ENCODE measurements around the gene MAPKAPK5. TPM values are rescaled to one million over a fixed set of nuclear protein-coding genes. Genes with fewer than 3 reads are reported as not detected.

MAPKAPK5 gene
- total RNA-seq, 1 donor from 2014 or later: 61.2 TPM

- peaks cover 7% of the 10 kb centered on the region for H3K4me1 Mint-ChIP-seq
- H3K36me3 Mint-ChIP-seq (ENCODE audit: low read depth): peaks cover 19% of the 10 kb centered on the region
- DNase-seq (no peak), ATAC-seq (ENCODE audit: low read depth) (no peak)
- H3K27ac Mint-ChIP-seq: no peak overlapping the region
- no peak overlapping the region for H3K4me3 Mint-ChIP-seq
- H3K27me3 Mint-ChIP-seq: no peaks in the 10 kb centered on the region
- CTCF ChIA-PET: no interaction called here
- intact Hi-C loops (cut with micrococcal nuclease): no loop called here
- POLR2A ChIA-PET: interaction anchor here (1.7 kb wide), 1 partner anchor 16 kb away, joined by 5 read pairs; the partner anchor contains the start of gene MAPKAPK5
- no peaks in the 10 kb centered on the region for H3K9me3 Mint-ChIP-seq
- TF ChIP-seq, protein P1, sequence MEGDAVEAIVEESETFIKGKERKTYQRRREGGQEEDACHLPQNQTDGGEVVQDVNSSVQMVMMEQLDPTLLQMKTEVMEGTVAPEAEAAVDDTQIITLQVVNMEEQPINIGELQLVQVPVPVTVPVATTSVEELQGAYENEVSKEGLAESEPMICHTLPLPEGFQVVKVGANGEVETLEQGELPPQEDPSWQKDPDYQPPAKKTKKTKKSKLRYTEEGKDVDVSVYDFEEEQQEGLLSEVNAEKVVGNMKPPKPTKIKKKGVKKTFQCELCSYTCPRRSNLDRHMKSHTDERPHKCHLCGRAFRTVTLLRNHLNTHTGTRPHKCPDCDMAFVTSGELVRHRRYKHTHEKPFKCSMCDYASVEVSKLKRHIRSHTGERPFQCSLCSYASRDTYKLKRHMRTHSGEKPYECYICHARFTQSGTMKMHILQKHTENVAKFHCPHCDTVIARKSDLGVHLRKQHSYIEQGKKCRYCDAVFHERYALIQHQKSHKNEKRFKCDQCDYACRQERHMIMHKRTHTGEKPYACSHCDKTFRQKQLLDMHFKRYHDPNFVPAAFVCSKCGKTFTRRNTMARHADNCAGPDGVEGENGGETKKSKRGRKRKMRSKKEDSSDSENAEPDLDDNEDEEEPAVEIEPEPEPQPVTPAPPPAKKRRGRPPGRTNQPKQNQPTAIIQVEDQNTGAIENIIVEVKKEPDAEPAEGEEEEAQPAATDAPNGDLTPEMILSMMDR (IDR thresholded peaks at IDR 0.05): no peak
Observed at GRCh38 chr12:111858186-111858585, 16.2 kb downstream of the MAPKAPK5 start.

- H3K9me3 Mint-ChIP-seq: no peaks in the 10 kb centered on the region
- intact Hi-C loops (cut with micrococcal nuclease): no loop called here
- H3K36me3 Mint-ChIP-seq (ENCODE audit: low read depth): peaks cover 19% of the 10 kb centered on the region
- ATAC-seq (ENCODE audit: low read depth): no peak
- no peak for DNase-seq
- peaks cover 7% of the 10 kb centered on the region for H3K4me1 Mint-ChIP-seq
- no peak overlapping the region for H3K27ac Mint-ChIP-seq
- CTCF ChIA-PET: no interaction called here
- no peak overlapping the region for H3K4me3 Mint-ChIP-seq
- TF ChIP-seq, protein P1 (IDR thresholded peaks at IDR 0.05): no peak
- POLR2A ChIA-PET: interaction anchor here (1.7 kb wide), 1 partner anchor 17 kb away, joined by 5 read pairs; the partner anchor contains the start of gene MAPKAPK5
- no peaks in the 10 kb centered on the region for H3K27me3 Mint-ChIP-seq
Observed at GRCh38 chr12:111858778-111859177, 16.8 kb downstream of the MAPKAPK5 start.

- Mint-ChIP-seq H3K4me3 (no peak overlapping the region), H3K36me3 (ENCODE audit: low read depth) (peaks cover 50% of the 10 kb centered on the region), H3K4me1 (no peaks in the 10 kb centered on the region), H3K27ac (no peak overlapping the region), H3K27me3 (no peaks in the 10 kb centered on the region), H3K9me3 (no peaks in the 10 kb centered on the region)
- TF ChIP-seq, protein P1 (IDR thresholded peaks at IDR 0.05): no peak
- DNase-seq (no peak), ATAC-seq (ENCODE audit: low read depth) (no peak)
- ChIA-PET POLR2A (interaction anchor here (0.7 kb wide), 1 partner anchor 327 kb away, joined by 4 read pairs; no protein-coding TSS in a partner anchor), CTCF (no interaction called here)
- intact Hi-C loops (cut with micrococcal nuclease): no loop called here
Observed at GRCh38 chr12:111864913-111865312, 22.9 kb downstream of the MAPKAPK5 start.

- intact Hi-C loops (cut with micrococcal nuclease): no loop called here
- no peak for ATAC-seq (ENCODE audit: low read depth)
- H3K9me3 Mint-ChIP-seq: no peaks in the 10 kb centered on the region
- peaks cover 66% of the 10 kb centered on the region for H3K36me3 Mint-ChIP-seq (ENCODE audit: low read depth)
- DNase-seq: no peak
- CTCF ChIA-PET: no interaction called here
- H3K27me3 Mint-ChIP-seq: no peaks in the 10 kb centered on the region
- no peak overlapping the region for H3K4me3 Mint-ChIP-seq
- H3K4me1 Mint-ChIP-seq: no peaks in the 10 kb centered on the region
- no peak overlapping the region for H3K27ac Mint-ChIP-seq
- POLR2A ChIA-PET: no interaction called here
- TF ChIP-seq, protein P1 (IDR thresholded peaks at IDR 0.05): no peak
Observed at GRCh38 chr12:111867531-111867930, 25.5 kb downstream of the MAPKAPK5 start.

GRCh38 chr12:111868676-111869588 lies 26.9 kb downstream of the MAPKAPK5 start:
- ATAC-seq (ENCODE audit: low read depth): no peak
- Mint-ChIP-seq H3K4me3 (no peak overlapping the region), H3K27me3 (no peaks in the 10 kb centered on the region), H3K9me3 (no peaks in the 10 kb centered on the region), H3K36me3 (ENCODE audit: low read depth) (peaks cover 77% of the 10 kb centered on the region), H3K4me1 (no peaks in the 10 kb centered on the region), H3K27ac (no peak overlapping the region)
- ChIA-PET POLR2A (no interaction called here), CTCF (no interaction called here)
- intact Hi-C loops (cut with micrococcal nuclease): no loop called here
- no peak for DNase-seq
- TF ChIP-seq, protein P1 (IDR thresholded peaks at IDR 0.05): no peak
